KMS-11 (cell line): ENCODE data around the gene ABHD17A.

Experiments
- H2AFZ ChIP-seq: fragments of 200-600 bp; sonication (generic); 2 replicates; pipeline ENCODE4 v1.6.1; 2016; ENCODE audit warnings: antibody characterized with exemption, mixed run types, low read depth
- H3K27ac ChIP-seq: fragments of 200-600 bp; sonication (generic); 2 replicates; pipeline ENCODE4 v1.6.1; 2016; ENCODE audit warnings: mild to moderate bottlenecking, mixed run types
- H3K27me3 ChIP-seq: fragments of 200-600 bp; sonication (generic); 2 replicates; pipeline ENCODE4 v1.6.1; 2017; ENCODE audit warnings: mild to moderate bottlenecking, low read depth, mixed run types, moderate library complexity; ENCODE audit not compliant: insufficient read depth
- H3K36me3 ChIP-seq: fragments of 200-600 bp; sonication (generic); 2 replicates; pipeline ENCODE4 v1.6.1; 2017; ENCODE audit warnings: mild to moderate bottlenecking, mixed run types; ENCODE audit not compliant: insufficient read depth
- H3K4me1 ChIP-seq: fragments of 200-600 bp; sonication (generic); 2 replicates; pipeline ENCODE4 v1.6.1; 2016; ENCODE audit warnings: mild to moderate bottlenecking, low read depth, mixed run types; ENCODE audit not compliant: poor library complexity, severe bottlenecking
- H3K4me2 ChIP-seq: fragments of 200-600 bp; sonication (generic); 2 replicates; pipeline ENCODE4 v1.7.0; 2016; ENCODE audit warnings: mild to moderate bottlenecking, mixed run types
- H3K4me3 ChIP-seq: fragments of 200-600 bp; sonication (generic); IDR thresholded peaks from 2 replicates; pipeline ENCODE4 v1.6.1; 2017; ENCODE audit warnings: low read depth, low read length, mixed read lengths; ENCODE audit not compliant: insufficient read depth
- H3K79me2 ChIP-seq: fragments of 200-600 bp; sonication (generic); 2 replicates; pipeline ENCODE4 v1.6.1; 2016; ENCODE audit warnings: low read depth, mixed run types; ENCODE audit not compliant: insufficient read depth
- H3K9ac ChIP-seq: fragments of 200-600 bp; sonication (generic); 2 replicates; pipeline ENCODE4 v1.6.1; 2016; ENCODE audit warnings: mild to moderate bottlenecking, mixed run types
- H4K20me1 ChIP-seq: fragments of 200-600 bp; sonication (generic); 2 replicates; pipeline ENCODE4 v1.6.1; 2016; ENCODE audit warnings: mild to moderate bottlenecking, mixed run types; ENCODE audit not compliant: insufficient read depth
- CTCF ChIP-seq: fragments of 200-600 bp; sonication (generic); conservative IDR thresholded peaks from 2 replicates; pipeline ENCODE4 v1.6.1; 2017; ENCODE audit warnings: low read depth, mild to moderate bottlenecking, antibody characterized with exemption, low read length, moderate library complexity, mixed read lengths

The ABHD17A gene

GRCh38 chr19:1856698-1857603 lies 28.3 kb downstream of the ABHD17A start:
- Histone ChIP-seq H3K36me3 (no peaks in the 10 kb centered on the region), H3K79me2 (peaks cover 59% of the 10 kb centered on the region), H3K4me3 (no peak overlapping the region), H3K27me3 (no peaks in the 10 kb centered on the region), H3K27ac (no peak overlapping the region), H3K9ac (no peak overlapping the region), H2AFZ (no peak overlapping the region), H3K4me1 (peaks cover 38% of the 10 kb centered on the region), H4K20me1 (no peaks in the 10 kb centered on the region), H3K4me2 (no peak overlapping the region; the same call in 1 of the 2 replicates)
- no peak for TF ChIP-seq CTCF

GRCh38 chr19:1856345-1856697 lies 29.0 kb downstream of the ABHD17A start:
- Histone ChIP-seq H3K36me3 (no peaks in the 10 kb centered on the region), H3K4me3 (no peak overlapping the region), H3K4me2 (peak overlapping the region; percentile 77; the same call in 1 of the 2 replicates), H3K79me2 (peaks cover 53% of the 10 kb centered on the region), H3K27ac (no peak overlapping the region), H2AFZ (no peak overlapping the region), H3K4me1 (peaks cover 38% of the 10 kb centered on the region), H3K9ac (no peak overlapping the region), H4K20me1 (no peaks in the 10 kb centered on the region), H3K27me3 (no peaks in the 10 kb centered on the region)
- TF ChIP-seq CTCF: no peak

GRCh38 chr19:1855828-1856255 lies 29.5 kb downstream of the ABHD17A start:
- Histone ChIP-seq H3K4me2 (peak overlapping the region; percentile 77), H2AFZ (no peak overlapping the region), H4K20me1 (no peaks in the 10 kb centered on the region), H3K79me2 (peaks cover 48% of the 10 kb centered on the region), H3K4me3 (no peak overlapping the region), H3K27me3 (no peaks in the 10 kb centered on the region), H3K9ac (no peak overlapping the region), H3K27ac (no peak overlapping the region), H3K4me1 (peaks cover 38% of the 10 kb centered on the region), H3K36me3 (no peaks in the 10 kb centered on the region)
- TF ChIP-seq CTCF: no peak

- no peaks in the 10 kb centered on the region for H4K20me1 ChIP-seq
- H3K4me3 ChIP-seq: no peak overlapping the region
- H3K27me3 ChIP-seq: no peaks in the 10 kb centered on the region
- H2AFZ ChIP-seq: no peak overlapping the region
- no peak overlapping the region for H3K9ac ChIP-seq
- peaks cover 38% of the 10 kb centered on the region for H3K4me1 ChIP-seq
- H3K27ac ChIP-seq: no peak overlapping the region; the same call in 1 of the 2 replicates
- no peak for TF ChIP-seq CTCF
- H3K36me3 ChIP-seq: no peaks in the 10 kb centered on the region
- H3K4me2 ChIP-seq: peak overlapping the region; percentile 77
- peaks cover 42% of the 10 kb centered on the region for H3K79me2 ChIP-seq
Observed at GRCh38 chr19:1855040-1855827, 30.1 kb downstream of the ABHD17A start.
